Measurements from ENCODE around the gene CLEC18A. TPM values are rescaled to one million over a fixed set of nuclear protein-coding genes. Genes with fewer than 3 reads are reported as not detected.

Gene CLEC18A
- total and polyA plus RNA-seq, 2 experiments from 2014 or later: 0.09 to 0.55 TPM

GRCh38 chr16:69931631-69932030 is 19.5 kb upstream of the CLEC18A start:
- Histone ChIP-seq H3K9me3 (ENCODE audit: low read depth) (no peaks in the 10 kb centered on the region), H3K27me3 (no peaks in the 10 kb centered on the region), H3K27ac (no peak overlapping the region), H3K4me1 (ENCODE audit: low read depth) (peaks cover 36% of the 10 kb centered on the region), H3K4me3 (no peak overlapping the region), H3K36me3 (no peaks in the 10 kb centered on the region)
- TF ChIP-seq, protein P1, sequence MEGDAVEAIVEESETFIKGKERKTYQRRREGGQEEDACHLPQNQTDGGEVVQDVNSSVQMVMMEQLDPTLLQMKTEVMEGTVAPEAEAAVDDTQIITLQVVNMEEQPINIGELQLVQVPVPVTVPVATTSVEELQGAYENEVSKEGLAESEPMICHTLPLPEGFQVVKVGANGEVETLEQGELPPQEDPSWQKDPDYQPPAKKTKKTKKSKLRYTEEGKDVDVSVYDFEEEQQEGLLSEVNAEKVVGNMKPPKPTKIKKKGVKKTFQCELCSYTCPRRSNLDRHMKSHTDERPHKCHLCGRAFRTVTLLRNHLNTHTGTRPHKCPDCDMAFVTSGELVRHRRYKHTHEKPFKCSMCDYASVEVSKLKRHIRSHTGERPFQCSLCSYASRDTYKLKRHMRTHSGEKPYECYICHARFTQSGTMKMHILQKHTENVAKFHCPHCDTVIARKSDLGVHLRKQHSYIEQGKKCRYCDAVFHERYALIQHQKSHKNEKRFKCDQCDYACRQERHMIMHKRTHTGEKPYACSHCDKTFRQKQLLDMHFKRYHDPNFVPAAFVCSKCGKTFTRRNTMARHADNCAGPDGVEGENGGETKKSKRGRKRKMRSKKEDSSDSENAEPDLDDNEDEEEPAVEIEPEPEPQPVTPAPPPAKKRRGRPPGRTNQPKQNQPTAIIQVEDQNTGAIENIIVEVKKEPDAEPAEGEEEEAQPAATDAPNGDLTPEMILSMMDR (IDR thresholded peaks at IDR 0.05; ENCODE audit: low read depth, low read length): no peak
- DNase-seq (ENCODE audit: low read depth in 1 of 2, low spot score in 1 of 2): no peak

DNA sequence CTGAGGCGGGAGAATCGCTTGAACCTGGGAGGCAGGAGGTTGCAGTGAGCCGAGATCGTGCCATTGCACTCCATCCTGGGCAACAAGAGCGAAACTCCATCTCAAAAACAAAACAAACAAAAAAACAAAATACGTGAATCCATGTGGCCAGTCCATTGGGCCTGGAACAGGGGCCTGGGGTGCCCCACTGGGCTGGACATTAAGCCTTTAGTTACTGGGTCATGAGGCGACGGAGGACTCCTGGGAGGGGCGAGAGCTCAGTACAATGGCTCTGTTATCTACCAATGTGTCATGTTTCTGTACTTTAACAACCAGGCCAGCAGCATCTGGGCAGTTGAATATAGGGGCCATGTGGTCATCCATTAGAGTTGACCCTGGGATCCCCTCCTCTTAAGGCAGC is 18.9 kb upstream of the CLEC18A start:
- H3K4me3 ChIP-seq: no peak overlapping the region
- TF ChIP-seq, protein P1 (IDR thresholded peaks at IDR 0.05; ENCODE audit: low read depth, low read length): no peak
- no peak for DNase-seq (ENCODE audit: low read depth in 1 of 2, low spot score in 1 of 2)
- no peaks in the 10 kb centered on the region for H3K27me3 ChIP-seq
- H3K36me3 ChIP-seq: no peaks in the 10 kb centered on the region
- peaks cover 32% of the 10 kb centered on the region for H3K4me1 ChIP-seq (ENCODE audit: low read depth)
- no peaks in the 10 kb centered on the region for H3K9me3 ChIP-seq (ENCODE audit: low read depth)
- peak overlapping the region; percentile 30 for H3K27ac ChIP-seq

- peak overlapping the region; percentile 30 for H3K27ac ChIP-seq
- H3K27me3 ChIP-seq: no peaks in the 10 kb centered on the region
- H3K4me3 ChIP-seq: no peak overlapping the region
- TF ChIP-seq, protein P1 (IDR thresholded peaks at IDR 0.05; ENCODE audit: low read depth, low read length): no peak
- no peak for DNase-seq (ENCODE audit: low read depth in 1 of 2, low spot score in 1 of 2)
- H3K9me3 ChIP-seq (ENCODE audit: low read depth): no peaks in the 10 kb centered on the region
- H3K36me3 ChIP-seq: no peaks in the 10 kb centered on the region
- H3K4me1 ChIP-seq (ENCODE audit: low read depth): peaks cover 27% of the 10 kb centered on the region
Measured at GRCh38 chr16:69932691-69933392, 18.3 kb upstream of the CLEC18A start.

- no peak for DNase-seq (ENCODE audit: low read depth in 1 of 2, low spot score in 1 of 2)
- peaks cover 4% of the 10 kb centered on the region for H3K36me3 ChIP-seq
- no peaks in the 10 kb centered on the region for H3K9me3 ChIP-seq (ENCODE audit: low read depth)
- TF ChIP-seq, protein P1 (IDR thresholded peaks at IDR 0.05; ENCODE audit: low read depth, low read length): no peak
- no peaks in the 10 kb centered on the region for H3K27me3 ChIP-seq
- H3K4me3 ChIP-seq: no peak overlapping the region
- peaks cover 15% of the 10 kb centered on the region for H3K4me1 ChIP-seq (ENCODE audit: low read depth)
- H3K27ac ChIP-seq: no peak overlapping the region
Measured at GRCh38 chr16:69934044-69934443, 17.1 kb upstream of the CLEC18A start.

- H3K36me3 ChIP-seq: peaks cover 4% of the 10 kb centered on the region
- TF ChIP-seq, protein P1 (IDR thresholded peaks at IDR 0.05; ENCODE audit: low read depth, low read length): no peak
- no peak for DNase-seq (ENCODE audit: low read depth in 1 of 2, low spot score in 1 of 2)
- no peak overlapping the region for H3K27ac ChIP-seq
- H3K27me3 ChIP-seq: no peaks in the 10 kb centered on the region
- H3K4me3 ChIP-seq: no peak overlapping the region
- peaks cover 8% of the 10 kb centered on the region for H3K4me1 ChIP-seq (ENCODE audit: low read depth)
- no peaks in the 10 kb centered on the region for H3K9me3 ChIP-seq (ENCODE audit: low read depth)
Measured at GRCh38 chr16:69934751-69935150, 16.4 kb upstream of the CLEC18A start.
